K562 (cell line): Measurements from ENCODE around the gene MDN1. TPM values are rescaled to one million over a fixed set of nuclear protein-coding genes. Genes with fewer than 3 reads are reported as not detected.
A peak's percentile ranks its signal among the peaks of the same experiment; 100 is the strongest.

Source experiments
- CCAR2 ChIP-seq: fragments of 200-400 bp; formaldehyde crosslinking; IDR thresholded peaks from 2 replicates; pipeline ENCODE4 v1.6.1; 2017; ENCODE audit warnings: mild to moderate bottlenecking, low read depth, low read length
- CHD7 ChIP-seq: fragments of 200-600 bp; sonication (generic); IDR thresholded peaks from one replicate; pipeline ENCODE4 v1.6.1; 2012; ENCODE audit warnings: mild to moderate bottlenecking, low read depth, low read length, inconsistent platforms
- FOXA1 ChIP-seq: fragments of 450-650 bp; IDR thresholded peaks from 2 replicates; pipeline ENCODE4 v1.6.1; 2016; ENCODE audit warnings: mild to moderate bottlenecking, borderline replicate concordance
- HIVEP1 ChIP-seq: fragments of 250-450 bp; sonication (Bioruptor Pico); IDR thresholded peaks from 2 replicates; pipeline ENCODE4 v1.4.0; 2020; ENCODE audit warnings: mild to moderate bottlenecking
- MITF ChIP-seq: IDR thresholded peaks from 2 replicates; pipeline ENCODE4 v1.6.1; 2014; ENCODE audit warnings: antibody characterized with exemption
- MTA3 ChIP-seq: fragments of 450-650 bp; formaldehyde crosslinking; IDR thresholded peaks from 2 replicates; pipeline ENCODE4 v1.6.1; 2017; ENCODE audit warnings: mild to moderate bottlenecking, borderline replicate concordance
- POLR2AphosphoS5 ChIP-seq: IDR thresholded peaks from 2 replicates; pipeline ENCODE4 v1.6.1; 2011; ENCODE audit warnings: mild to moderate bottlenecking, low read depth, low read length, moderate library complexity; ENCODE audit not compliant: control insufficient read depth, insufficient read depth
- ZNF175 ChIP-seq: fragments of 200-800 bp; sonication (Bioruptor generic); IDR thresholded peaks from 2 replicates; pipeline ENCODE4 v1.6.1; 2016; ENCODE audit warnings: low read depth, mild to moderate bottlenecking, missing genetic modification characterization, missing compliant biosample characterization
- ZNF384 ChIP-seq: IDR thresholded peaks from 2 replicates; pipeline ENCODE4 v1.6.1; 2012; ENCODE audit warnings: low read depth, low read length, improper control_type of control experiment
- ZNF583 ChIP-seq: fragments of 250-450 bp; sonication (Bioruptor Pico); IDR thresholded peaks from 2 replicates; pipeline ENCODE4 v1.4.0; 2020
- ZNF79 ChIP-seq: fragments of 250-450 bp; sonication (Bioruptor Pico); IDR thresholded peaks from 2 replicates; pipeline ENCODE4 v1.4.0; 2020; ENCODE audit warnings: low read depth, mild to moderate bottlenecking, moderate library complexity
- polyA plus RNA-seq, 8 experiments: library from polyadenylated mRNA; depleted of rRNA in 4 of 8; stranded (reverse) in 5 of 8; unstranded in 3 of 8; fragments of >200 nt; fragmentation: Nextera tagmentation in 2 of 8; fragmentation: Illumina TruSeq in 1 of 8; extraction: Ambion mirVana in 2 of 8; extraction: Trizol in 1 of 8; gene quantifications; 2 replicates each; pipeline versions ENCODE4 v1.2.1 to v1.2.3, GENCODE V29; 2011 to 2014; ENCODE audit warnings: inconsistent platforms in 1 of 8, missing spikeins in 1 of 8
- total RNA-seq, 7 experiments: library from RNA; depleted of rRNA in 6 of 7; stranded (reverse); fragments of >200 nt in 6 of 7; fragmentation: Illumina TruSeq in 2 of 7; extraction: Trizol in 2 of 7; gene quantifications; 2 replicates each; pipeline versions ENCODE4 v1.2.1 to v1.2.3, GENCODE V29; 2011 to 2021; ENCODE audit warnings: low replicate concordance in 1 of 7
- TF ChIP-seq, protein P1 (sequence below): IDR thresholded peaks from 2 replicates; pipeline ENCODE4 v1.6.1; 2012; ENCODE audit warnings: low read depth, low read length, improper control_type of control experiment, borderline replicate concordance

The MDN1 gene
- total and polyA plus RNA-seq, 9 of the 15 experiments (the other 6 are each of a cell fraction or from before 2014, with no cell fraction given): 25.6 to 93.6 (median 43.0) TPM

DNA sequence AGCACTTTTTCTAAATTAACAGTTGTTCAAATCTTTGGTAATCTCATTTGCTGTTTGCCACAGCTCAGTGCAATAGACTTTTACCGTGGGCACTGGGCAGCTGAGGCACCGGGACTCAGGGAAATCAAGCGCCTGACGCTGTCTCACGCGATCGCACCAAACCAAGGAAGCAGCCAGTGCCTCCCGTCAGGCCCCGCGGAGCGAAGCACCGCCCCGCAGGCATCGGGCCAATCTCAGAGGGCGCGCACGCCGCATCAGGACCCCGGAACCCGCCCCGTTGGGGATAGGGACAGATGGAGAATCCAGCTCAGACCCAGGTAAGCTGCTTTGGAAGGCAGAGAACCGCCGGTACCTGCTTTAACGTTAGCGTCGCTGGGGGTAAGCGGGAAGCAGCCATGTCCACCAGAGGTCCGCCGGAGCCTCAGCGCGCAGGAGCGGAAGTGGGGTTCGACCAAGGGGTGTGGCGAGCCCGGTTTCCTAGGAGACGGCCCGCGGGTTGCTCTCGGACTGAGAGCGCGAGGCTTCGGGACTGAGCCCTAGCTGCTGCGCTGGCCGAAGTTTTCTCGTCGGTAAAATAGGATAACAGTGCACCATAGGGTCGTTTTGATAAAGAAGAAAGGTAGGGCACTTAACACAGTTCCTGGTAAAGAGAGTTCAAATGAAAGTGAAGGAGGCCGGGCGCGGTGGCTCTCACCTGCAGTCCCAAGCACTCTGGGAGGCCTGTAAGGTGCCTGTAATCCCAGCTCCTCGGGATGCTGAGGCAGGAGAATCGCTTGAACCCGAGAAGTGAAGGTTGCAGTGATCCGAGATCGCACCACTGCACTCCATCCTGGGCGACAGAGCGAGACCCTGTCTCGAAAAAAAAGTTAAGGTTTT is 181.0 kb downstream of the MDN1 start, which contains the start of gene LYRM2 (continued):
- TF ChIP-seq POLR2AphosphoS5 (peak; percentile 79), ZNF79 (no peak), ZNF384 (no peak), CCAR2 (no peak), FOXA1 (no peak), HIVEP1 (CRISPR knock-in tag) (no peak), MITF (peak; percentile 46), CHD7 (no peak), ZNF175 (CRISPR knock-in tag) (peak; percentile 47; the same call in 1 of the 2 replicates), ZNF583 (CRISPR knock-in tag) (no peak), MTA3 (peak; percentile 60; the same call in 1 of the 2 replicates)
- TF ChIP-seq, protein P1, sequence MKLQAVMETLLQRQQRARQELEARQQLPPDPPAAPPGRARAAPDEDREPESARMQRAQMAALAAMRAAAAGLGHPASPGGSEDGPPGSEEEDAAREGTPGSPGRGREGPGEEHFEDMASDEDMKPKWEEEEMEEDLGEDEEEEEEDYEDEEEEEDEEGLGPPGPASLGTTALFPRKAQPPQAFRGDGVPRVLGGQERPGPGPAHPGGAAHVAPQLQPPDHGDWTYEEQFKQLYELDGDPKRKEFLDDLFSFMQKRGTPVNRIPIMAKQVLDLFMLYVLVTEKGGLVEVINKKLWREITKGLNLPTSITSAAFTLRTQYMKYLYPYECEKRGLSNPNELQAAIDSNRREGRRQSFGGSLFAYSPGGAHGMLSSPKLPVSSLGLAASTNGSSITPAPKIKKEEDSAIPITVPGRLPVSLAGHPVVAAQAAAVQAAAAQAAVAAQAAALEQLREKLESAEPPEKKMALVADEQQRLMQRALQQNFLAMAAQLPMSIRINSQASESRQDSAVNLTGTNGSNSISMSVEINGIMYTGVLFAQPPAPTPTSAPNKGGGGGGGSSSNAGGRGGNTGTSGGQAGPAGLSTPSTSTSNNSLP: no peak
